ENCODE measurements around the gene ASB10.

The ASB10 gene

DNA sequence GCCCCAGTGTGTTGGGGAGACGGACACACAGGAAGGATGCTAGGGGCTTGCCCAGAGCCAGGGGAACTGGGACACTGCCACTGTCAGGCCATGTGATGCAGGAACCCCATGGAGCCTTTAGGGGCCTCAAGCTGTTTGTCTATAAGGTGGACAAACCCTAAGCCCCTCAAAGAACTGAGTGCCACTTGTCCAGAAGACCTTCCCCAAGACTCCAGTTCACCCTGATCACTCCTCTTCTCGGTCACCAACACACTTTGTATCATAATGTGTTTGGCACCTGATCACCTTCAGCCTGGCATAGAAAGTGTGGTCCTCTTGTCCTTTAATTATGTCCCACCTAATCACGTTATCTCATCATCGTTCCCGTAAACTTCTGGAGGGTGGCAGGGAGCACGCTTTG lies 22.5 kb upstream of the ASB10 start:
- no peak for DNase-seq

DNA sequence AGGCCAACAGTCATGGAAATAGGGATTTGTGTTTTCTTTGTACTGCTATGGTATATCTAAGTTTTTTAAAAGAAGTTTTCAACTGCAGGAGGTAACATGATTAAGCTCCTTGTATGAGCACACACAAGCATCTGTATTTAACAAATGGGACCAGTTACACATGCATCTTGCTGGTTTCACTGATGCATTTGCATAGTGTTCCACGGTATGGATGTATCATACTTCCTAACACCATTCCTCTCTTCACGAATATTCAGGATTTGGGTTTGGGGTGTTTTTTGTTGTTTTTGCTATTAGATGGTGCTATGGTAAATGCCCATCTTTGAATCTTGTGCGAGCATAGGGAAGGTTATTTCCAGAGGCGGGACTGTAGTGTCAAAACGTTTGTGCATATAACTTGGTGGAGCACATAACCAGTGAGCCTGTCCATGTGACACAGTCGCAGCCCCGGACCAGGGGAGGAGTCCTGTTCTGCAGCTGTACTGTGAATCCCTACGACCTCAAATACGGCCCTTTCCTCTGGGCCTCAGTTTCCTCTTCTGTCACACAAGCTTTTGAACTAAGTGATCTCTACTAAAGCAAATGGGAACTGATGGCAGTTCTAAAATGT lies 21.3 kb upstream of the ASB10 start:
- no peak for DNase-seq

DNA sequence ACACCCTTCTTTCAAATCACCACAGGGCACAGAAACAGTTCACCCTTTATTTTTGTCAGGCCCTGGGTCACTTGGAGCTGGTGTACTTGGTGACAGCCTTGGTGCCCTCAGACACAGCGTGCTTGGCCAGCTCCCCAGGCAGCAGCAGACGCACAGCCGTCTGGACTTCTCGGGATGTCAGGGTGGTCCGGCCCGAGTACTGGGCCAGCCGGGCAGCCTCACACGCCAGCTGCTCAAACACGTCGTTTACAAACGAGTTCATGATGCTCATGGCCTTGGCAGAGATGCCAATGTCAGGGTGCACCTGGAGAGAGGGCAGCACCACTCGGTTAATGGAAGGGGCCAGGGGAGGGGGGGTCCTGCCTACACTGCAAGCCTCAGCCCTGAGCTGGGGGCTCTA lies 20.8 kb upstream of the ASB10 start:
- no peak for DNase-seq

DNA sequence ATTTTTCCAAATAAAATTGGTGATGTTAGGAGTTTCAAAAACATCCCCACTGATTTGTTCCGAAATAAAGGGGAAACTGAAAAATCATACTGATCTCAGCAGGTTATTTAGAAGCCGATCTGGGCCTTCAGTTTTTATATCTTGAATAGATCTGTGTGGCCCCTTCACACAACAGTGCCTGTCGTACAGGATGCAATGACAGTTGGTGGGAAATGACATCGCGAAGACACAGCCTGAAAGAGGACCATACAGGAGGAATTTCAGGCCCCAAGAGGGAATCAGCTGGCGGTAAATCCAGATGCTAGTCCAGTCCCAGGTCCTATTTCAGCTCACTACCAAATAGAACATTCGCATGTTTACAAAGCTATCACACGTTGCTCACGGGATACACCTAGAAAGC lies 20.3 kb upstream of the ASB10 start:
- no peak for DNase-seq

DNA sequence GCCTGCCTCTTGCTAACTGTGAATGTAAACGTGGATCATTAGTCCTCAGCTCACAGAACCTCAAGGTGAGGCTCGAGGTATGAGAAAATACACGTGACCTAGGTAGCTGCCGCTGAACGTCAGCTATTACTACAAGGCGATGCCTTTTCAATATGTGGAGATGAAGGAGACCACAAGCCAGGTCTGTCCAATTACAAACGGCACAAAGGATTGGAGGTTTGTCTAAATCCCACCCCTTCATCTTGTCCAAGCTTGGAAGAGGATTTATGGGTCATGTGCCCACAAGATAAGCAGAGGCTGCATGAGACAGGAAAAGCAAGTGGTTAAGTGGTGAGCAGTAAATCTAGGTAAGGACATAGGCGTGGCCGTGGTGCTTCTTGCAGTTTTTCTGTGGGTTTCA lies 19.9 kb upstream of the ASB10 start:
- DNase-seq = peak; percentile 22

DNA sequence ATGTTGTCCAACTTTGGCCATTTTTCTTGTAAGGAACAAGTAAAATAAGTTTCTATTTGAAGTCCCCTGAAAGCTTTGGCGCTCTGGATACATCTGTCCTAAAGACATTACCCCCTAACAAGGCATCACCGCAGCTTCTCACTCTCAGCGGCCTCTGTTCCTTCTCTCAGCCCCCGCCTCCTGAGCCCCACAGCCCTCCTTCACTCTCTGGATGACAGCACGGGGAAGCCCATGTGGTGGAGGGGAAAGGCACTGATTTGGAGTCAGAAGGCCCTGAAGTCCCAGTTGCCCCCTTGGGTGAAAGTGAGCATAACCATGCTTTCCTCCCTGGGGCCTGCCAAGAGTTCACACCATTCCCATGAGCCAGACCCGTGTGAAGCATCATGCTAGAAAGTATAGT lies 18.7 kb upstream of the ASB10 start:
- DNase-seq = no peak

DNA sequence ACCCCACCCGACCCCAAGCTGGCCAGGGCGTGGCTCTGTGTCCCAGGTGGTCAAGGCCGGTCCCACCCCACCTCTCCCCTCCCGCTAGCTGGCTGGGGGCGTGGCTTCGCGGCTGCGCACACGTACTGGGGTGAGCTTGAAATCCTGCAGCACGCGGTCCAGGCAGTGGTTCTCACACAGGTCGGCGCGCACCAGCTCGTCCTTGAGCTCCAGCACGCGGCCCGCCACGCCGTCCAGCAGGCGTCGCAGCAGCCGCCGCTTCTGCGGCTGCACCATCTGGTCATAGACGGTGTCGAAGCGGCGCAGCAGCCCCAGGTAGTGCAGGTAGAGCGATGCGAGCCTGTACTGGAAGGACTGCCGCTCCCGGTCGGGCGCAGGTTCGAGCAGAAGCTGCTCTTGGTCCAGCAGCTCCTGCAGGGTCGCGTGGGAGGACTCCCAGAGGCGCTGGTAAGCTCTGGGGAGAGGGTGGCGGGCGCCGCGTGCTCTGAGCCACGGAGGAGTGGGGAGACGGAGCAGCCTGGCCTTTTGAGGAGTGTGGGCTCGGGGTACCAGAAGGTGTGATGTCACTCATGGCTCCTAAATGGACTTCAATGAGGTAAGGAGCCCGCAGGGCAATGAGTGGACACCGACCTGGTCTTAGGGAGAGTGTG lies 17.5 kb upstream of the ASB10 start:
- DNase-seq = no peak

DNA sequence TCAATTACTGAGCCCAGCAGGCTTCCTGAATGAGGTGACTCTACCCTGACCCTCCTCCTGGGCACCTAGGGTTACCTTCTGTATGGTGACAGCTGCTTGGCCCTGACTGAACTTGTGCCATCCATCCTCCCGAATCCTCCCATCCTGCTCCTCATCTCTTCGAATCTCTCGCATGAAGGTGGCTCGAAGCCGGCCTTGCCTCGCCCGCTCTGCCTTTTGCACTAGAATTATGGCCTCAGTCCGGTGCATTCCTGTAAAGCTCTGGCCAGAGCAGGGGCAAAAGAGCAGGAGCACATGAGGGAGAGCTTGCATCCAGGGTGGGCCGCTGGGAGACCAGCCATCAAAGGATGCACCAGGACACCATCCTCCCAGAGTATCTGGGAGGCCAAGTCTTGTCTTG lies 15.8 kb upstream of the ASB10 start:
- DNase-seq = no peak

DNA sequence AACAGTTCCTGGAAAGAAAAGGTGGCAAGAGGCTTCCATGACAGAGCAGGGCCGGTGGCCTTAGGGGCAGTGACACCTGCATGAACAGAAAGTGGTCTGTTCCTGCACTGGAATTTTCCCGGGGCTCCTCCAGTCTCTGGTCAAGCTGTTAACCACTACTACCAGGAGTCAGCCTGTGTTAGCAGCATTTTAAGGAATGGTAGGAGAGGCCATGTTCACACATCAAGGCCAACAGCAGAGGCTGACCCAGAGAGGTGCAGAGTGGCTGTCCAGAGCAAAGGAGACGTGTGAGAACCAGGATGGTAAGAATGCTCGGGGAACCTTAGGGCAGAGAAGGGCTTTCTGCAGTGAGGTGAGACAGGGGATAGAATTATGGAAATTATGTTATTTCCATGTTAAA lies 14.7 kb upstream of the ASB10 start:
- no peak for DNase-seq

DNA sequence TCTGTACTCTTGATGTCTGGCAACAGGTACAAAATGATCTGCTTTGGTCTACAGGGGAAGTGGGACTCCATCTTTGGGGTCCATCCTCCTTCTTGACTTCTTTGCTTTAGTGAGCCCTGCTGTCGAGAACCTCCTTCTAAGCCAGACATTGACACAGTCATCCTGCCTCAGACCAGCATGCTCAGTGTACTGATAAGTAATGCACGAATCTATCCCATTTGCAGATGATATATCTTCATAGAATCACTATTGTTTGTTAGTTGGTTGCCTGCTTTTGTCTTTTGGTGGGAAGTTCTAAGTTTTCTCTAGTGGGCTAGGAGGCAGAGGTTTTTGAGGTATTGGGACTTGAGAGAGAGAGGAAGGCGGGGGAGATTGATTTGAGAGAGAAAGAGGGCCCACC lies 14.3 kb upstream of the ASB10 start:
- no peak for DNase-seq

DNA sequence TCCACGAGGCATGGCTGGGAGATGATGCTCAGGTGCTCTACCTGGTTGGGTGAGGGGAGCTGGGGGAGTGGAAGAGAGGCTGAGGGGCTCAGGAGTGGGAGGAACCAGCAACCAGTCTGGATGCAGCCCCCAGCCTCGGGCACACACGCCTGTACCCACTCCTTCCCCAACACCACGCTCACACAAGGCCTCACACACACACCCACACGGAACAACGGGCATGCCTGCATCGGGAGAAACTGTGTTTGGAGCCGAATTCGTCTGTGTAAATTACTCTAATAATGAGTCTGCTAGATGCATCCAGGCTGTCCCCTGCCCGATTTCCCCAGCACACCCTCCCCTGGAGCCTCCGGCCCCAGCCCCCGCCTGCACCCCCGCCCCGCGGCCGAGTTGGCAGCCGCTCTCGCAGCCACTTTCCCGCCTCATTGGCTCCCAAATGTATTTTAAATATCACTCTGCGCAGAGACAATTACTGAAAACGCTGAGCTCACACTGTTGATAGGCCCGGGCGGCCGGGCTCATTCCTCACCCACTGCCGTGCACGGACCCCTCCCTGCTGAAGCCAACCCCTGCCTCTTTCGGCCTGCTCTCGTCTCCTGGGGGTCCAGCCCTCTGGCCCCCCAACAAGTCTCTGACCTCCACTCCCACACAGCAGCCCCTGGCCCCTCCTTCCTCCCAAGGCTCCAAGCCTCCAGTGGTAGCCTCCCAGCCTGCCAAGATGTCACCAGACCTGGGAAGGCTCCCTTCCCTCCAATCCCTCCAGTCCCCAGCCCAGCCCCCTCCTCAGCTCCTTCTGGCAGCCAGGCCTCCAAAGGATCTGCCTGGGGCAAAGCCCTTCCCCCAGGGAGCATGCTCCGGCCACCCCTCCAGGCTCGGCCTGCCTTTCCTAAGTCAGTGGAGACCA lies 12.1 kb upstream of the ASB10 start:
- DNase-seq = no peak

DNA sequence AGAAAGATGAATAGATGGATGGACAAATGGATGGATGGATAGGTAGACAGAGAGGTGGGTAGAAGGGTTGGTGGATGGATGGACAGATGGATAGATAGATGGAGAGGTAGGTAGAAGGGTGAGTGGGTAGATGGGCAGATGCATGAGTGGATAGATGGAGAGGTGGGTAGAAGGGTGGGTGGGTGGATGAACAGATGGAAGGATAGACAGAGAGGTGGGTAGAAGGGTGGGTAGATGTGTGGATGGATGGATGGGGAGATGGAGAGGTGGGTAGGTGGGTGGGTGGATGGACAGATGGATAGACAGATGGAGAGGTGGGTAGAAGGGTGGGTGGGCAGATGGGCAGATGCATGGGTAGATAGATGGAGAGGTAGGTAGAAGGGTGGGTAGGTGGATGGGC lies 10.9 kb upstream of the ASB10 start:
- DNase-seq = no peak

DNA sequence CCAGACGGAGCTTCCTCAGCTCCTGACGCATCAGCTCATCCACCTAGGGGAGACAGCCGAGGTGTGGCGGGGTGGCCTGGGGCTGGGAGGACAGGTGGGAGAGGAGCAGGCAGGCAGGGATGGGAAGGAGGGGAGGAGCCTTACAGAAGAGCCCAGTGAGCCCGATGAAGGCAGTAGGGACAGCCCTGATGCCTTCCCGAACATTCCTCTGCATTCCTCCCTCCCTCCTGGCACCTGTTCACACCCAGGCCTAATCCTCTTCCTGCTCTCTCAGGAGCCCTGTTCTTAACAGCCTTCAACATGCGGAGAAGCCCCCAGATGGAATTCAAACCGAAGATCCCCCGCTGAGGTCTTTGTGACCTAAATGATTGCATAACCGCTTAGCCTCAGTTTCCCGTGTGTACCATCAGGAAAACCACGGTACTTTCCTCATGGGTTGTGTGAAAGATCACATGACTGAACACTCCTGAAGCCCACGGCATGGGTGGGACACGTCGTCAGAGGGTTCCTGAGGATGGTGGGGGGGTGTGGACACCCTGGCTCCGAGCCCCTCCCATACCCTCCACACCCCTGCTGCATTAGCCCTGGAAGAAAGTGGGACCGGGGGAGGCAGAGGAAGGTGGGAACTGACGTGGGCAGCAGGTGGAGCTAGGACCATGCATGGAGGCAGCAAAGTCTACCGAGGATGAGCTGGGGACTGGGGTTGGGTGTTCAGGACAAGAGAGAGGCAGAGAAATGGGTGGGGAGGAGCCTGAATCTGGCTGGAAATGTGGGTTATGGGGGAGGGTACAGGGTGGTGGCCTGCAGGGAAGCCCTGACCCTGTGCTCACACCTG lies 8.8 kb upstream of the ASB10 start:
- DNase-seq = no peak

DNA sequence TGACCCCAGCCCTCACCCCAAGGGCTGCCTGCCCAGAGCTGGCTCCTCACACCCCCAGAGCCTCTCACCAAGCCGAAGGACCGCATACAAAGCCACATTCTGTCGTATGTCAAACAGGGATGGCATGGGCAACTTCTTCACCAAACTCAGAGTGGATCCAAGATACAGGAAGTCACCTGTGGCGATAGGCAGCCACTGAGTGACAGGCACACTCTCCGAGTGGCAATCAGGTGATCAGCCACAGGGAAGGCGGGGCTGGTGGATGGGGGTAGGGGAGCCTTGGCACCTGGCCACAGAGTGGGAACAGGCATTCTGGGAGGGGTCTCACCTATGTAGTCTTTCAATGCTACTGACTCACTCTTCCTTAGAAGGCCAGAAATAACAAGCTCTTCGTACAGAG lies 7.1 kb upstream of the ASB10 start:
- DNase-seq = no peak

DNA sequence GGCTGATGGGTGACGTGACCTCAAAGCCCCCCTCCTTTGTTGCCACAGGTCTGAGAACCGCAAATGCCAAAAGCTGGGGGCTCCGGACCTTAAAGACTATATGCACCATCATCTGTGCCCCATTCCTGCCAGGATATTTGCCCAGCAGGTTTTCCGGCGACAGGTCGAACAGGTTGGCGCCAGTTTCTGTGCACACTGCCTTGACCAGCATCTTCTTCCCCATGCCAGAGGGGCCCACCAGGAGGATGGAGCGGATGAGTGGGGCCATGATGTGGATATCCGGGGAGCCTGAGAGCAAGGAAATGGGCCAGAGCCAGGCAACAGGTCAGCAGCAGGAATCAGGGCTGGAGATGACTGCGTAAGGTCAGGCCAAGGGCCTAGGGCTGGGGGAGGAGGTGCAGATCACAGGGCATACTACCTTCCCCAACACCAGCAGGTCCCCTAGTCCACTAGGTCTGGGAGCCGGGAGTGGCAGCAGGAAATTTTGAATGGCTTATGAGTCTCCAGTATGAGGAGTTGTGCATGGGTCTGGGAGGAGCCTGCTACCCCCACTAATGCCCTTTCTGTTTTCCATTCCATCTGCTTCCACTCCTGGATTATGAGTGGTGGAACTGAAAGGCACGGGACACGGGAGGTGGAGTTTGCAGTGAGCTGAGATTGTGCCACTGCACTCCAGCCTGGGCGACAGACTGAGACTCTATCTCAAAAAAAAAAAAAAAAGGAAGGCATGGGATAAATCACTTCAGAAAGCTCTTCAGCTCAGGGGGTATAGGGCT lies 6.3 kb upstream of the ASB10 start:
- DNase-seq = no peak

DNA sequence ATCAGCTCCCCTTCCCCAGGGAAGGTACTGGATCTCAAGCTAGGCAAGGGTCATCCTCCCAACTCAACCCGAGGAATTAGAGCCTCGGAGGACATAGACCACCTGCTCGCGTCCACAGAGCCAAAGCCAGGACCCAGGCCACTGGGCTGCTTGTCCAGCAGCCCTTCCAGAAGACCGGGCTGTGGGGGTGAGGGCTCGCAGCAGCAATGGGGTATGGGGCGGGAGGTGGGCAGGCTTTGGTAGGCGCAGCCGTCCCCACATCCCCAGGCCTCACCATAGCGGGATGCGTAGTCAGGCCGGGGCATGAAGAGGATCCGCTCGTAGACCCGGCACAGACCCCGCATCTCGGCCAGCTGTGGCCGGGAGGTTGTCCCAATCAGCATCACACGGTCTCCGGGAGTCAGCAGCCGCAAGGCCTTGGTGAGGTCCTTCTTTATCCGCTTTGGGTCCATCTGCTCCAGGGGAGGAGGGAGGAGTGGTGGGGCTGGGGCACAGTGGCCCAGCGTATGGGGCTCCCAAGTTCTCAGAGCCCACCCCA lies 5.0 kb upstream of the ASB10 start:
- no peak for DNase-seq

DNA sequence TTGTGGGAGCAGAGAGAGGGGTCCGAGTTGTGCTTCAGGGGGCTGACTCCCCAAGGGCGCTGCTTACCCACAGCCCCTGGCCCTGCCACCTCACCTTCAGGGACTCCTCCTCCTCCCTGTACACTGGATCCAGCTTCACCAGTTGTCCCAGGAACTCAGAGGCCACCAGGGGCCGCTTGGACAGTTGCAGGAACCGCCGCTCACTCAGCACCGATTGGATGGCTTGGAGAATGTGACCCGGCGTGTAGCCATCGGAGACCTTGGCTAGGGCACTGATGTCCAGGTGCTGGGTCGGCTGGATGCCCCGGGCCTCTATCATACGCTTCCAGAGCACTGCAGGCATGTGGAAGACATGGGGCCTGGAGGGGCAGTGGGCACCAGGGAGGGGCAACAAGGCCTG lies 4.5 kb upstream of the ASB10 start:
- DNase-seq = no peak

DNA sequence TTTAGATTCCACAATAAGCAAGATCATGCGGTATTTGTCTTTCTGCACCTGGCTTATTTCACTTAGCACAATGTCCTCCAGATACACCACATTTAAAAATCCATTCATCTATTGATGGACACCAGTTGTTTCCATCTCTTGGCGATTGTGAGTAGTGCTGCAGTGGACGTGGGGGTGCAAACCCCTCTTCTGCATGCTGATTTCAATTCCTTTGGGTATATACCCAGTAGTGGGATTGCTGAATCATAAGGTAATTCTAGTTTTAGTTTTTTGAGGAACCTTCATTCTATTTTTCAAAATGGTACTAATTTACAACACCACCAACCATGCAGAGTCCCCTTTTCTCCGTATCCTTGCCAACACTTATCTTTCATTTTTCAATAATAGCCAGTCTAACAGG lies 2.0 kb upstream of the ASB10 start:
- no peak for DNase-seq

DNA sequence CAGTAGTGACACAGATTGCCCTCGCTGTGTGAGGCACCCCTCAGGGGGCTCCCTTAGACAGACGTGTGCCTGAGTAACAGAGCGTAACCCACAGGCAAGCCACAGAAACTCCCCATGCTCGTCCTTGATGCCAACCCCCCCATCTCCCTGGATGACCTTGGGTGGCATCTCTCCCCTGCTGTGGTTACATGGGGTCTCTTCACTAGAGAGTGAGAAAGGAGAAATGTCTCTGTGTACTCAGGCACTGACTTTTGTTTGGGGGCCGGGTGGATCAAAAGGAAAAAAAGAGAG lies 1.1 kb upstream of the ASB10 start:
- DNase-seq = no peak

DNA sequence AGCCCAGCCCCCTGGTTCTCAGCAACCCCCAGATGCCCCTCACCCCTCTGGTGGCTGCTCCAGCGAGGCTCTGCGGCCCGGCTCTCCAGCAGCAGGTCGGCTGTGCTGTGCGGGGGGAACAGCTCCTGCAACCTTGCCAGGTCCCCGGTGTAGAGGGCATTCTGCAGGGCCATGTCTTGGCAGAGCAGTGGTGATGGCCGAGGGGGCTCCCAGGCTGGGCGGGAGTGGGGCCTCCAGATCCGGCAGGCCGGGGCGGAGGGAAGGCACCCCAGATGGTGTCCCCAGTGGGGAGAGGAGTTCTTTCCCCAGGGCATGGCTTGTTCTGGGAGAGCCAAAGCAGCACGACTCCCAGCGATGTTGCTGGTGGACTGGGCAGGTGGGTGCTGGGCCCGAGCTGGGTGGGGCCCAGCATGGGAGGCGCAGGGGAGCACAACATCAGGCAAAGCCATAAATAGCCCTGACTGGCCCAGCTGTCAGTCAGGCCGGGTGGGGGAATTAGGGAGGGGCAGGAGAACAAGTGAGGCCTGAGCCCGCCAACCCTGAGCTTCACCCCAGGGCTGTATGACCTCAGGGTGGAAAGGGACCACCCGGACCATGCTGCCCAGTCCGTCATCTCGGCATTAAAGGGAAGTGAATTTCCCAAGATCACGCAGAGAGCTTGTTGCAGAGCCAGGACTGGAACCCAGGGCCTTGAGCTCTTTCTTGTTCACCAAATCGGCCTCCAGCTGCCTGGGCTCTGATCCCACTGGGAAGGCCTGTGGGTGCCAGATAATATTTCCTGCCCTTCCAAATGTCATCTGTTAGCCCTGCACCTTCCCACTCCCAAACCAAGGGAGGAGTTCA lies 580 bp upstream of the ASB10 start:
- DNase-seq = no peak

Measured in activated CD4-positive, alpha-beta T cell treated with anti-CD3 and anti-CD28 coated beads, Interleukin-2, Interleukin-6, amounts not matched to agents 100 ng/mL and 50 ng/mL, durations not matched to agents 16 hours and 8 hours (primary cell).